Measurements from ENCODE around the gene DGKD.

Gene DGKD

GRCh38 chr2:233470011-233470687 lies 115.9 kb downstream of the DGKD start:
- no peak overlapping the region for H3K4me2 ChIP-seq (ENCODE audit: low read length)
- H3K56ac ChIP-seq (ENCODE audit: low read length), result no peak overlapping the region
- no peaks in the 10 kb centered on the region for H3K36me3 ChIP-seq (ENCODE audit: control insufficient read depth, insufficient read depth, low read length)
- no peaks in the 10 kb centered on the region for H3K79me2 ChIP-seq (ENCODE audit: control insufficient read depth, insufficient read depth, low read length)
- WGBS (ENCODE audit: extremely low coverage, insufficient coverage, low lambda C conversion rate), result no CpG with 5 or more reads among the region's 20 CpGs
- no peak overlapping the region for H4K5ac ChIP-seq (ENCODE audit: low read length)
- no peak overlapping the region for H4K8ac ChIP-seq (ENCODE audit: low read depth, low read length)
- DNase-seq, result no peak
- H2AK5ac ChIP-seq (ENCODE audit: low read length), result no peak overlapping the region
- H3K9ac ChIP-seq (ENCODE audit: low read length), result no peak overlapping the region
- H3K4me1 ChIP-seq (ENCODE audit: control insufficient read depth, low read depth, low read length), result no peaks in the 10 kb centered on the region
- H3K27ac ChIP-seq (ENCODE audit: low read depth, low read length), result no peak overlapping the region
- no peaks in the 10 kb centered on the region for H3K27me3 ChIP-seq (ENCODE audit: insufficient read depth, low read length, poor library complexity)
- H3K23ac ChIP-seq (ENCODE audit: low read length), result no peak overlapping the region
- H3K4me3 ChIP-seq (ENCODE audit: low read length), result no peak overlapping the region
- no peak overlapping the region for H3K4ac ChIP-seq (ENCODE audit: low read depth, low read length)
- H2BK120ac ChIP-seq (ENCODE audit: low read depth, low read length), result no peak overlapping the region
- no peaks in the 10 kb centered on the region for H3K79me1 ChIP-seq (ENCODE audit: low read length)
- H3K18ac ChIP-seq (ENCODE audit: low read length), result no peak overlapping the region
- H2BK5ac ChIP-seq (ENCODE audit: low read length), result no peak overlapping the region
- H2BK15ac ChIP-seq (replicated peaks; ENCODE audit: low read depth), result no peak overlapping the region

- Histone ChIP-seq H3K79me1 (ENCODE audit: low read length) (no peaks in the 10 kb centered on the region), H3K27ac (ENCODE audit: low read depth, low read length) (no peak overlapping the region), H3K36me3 (ENCODE audit: control insufficient read depth, insufficient read depth, low read length) (no peaks in the 10 kb centered on the region), H3K27me3 (ENCODE audit: insufficient read depth, low read length, poor library complexity) (no peaks in the 10 kb centered on the region), H4K5ac (ENCODE audit: low read length) (no peak overlapping the region), H2BK120ac (ENCODE audit: low read depth, low read length) (no peak overlapping the region), H2BK5ac (ENCODE audit: low read length) (no peak overlapping the region), H2AK5ac (ENCODE audit: low read length) (no peak overlapping the region), H3K4me2 (ENCODE audit: low read length) (no peak overlapping the region), H3K23ac (ENCODE audit: low read length) (no peak overlapping the region), H3K4me1 (ENCODE audit: control insufficient read depth, low read depth, low read length) (no peaks in the 10 kb centered on the region), H3K56ac (ENCODE audit: low read length) (no peak overlapping the region), H3K18ac (ENCODE audit: low read length) (no peak overlapping the region), H3K79me2 (ENCODE audit: control insufficient read depth, insufficient read depth, low read length) (no peaks in the 10 kb centered on the region), H2BK15ac (replicated peaks; ENCODE audit: low read depth) (no peak overlapping the region), H4K8ac (ENCODE audit: low read depth, low read length) (no peak overlapping the region), H3K9ac (ENCODE audit: low read length) (no peak overlapping the region), H3K4me3 (ENCODE audit: low read length) (no peak overlapping the region), H3K4ac (ENCODE audit: low read depth, low read length) (no peak overlapping the region)
- DNase-seq, result no peak
- no CpG with 5 or more reads among the region's 14 CpGs for WGBS (ENCODE audit: extremely low coverage, insufficient coverage, low lambda C conversion rate)
Measured at GRCh38 chr2:233470839-233471238, 116.5 kb downstream of the DGKD start.

- no peak overlapping the region for H3K18ac ChIP-seq (ENCODE audit: low read length)
- H3K56ac ChIP-seq (ENCODE audit: low read length), result no peak overlapping the region
- no peak overlapping the region for H4K8ac ChIP-seq (ENCODE audit: low read depth, low read length)
- no peak overlapping the region for H3K4ac ChIP-seq (ENCODE audit: low read depth, low read length)
- H2AK5ac ChIP-seq (ENCODE audit: low read length), result no peak overlapping the region
- WGBS (ENCODE audit: extremely low coverage, insufficient coverage, low lambda C conversion rate), result no CpG with 5 or more reads among the region's 12 CpGs
- no peak overlapping the region for H4K5ac ChIP-seq (ENCODE audit: low read length)
- no peak overlapping the region for H3K9ac ChIP-seq (ENCODE audit: low read length)
- H3K36me3 ChIP-seq (ENCODE audit: control insufficient read depth, insufficient read depth, low read length), result no peaks in the 10 kb centered on the region
- DNase-seq, result no peak
- H3K27me3 ChIP-seq (ENCODE audit: insufficient read depth, low read length, poor library complexity), result no peaks in the 10 kb centered on the region
- no peaks in the 10 kb centered on the region for H3K79me2 ChIP-seq (ENCODE audit: control insufficient read depth, insufficient read depth, low read length)
- H3K27ac ChIP-seq (ENCODE audit: low read depth, low read length), result no peak overlapping the region
- H3K23ac ChIP-seq (ENCODE audit: low read length), result no peak overlapping the region
- no peak overlapping the region for H2BK5ac ChIP-seq (ENCODE audit: low read length)
- H2BK120ac ChIP-seq (ENCODE audit: low read depth, low read length), result no peak overlapping the region
- H3K79me1 ChIP-seq (ENCODE audit: low read length), result no peaks in the 10 kb centered on the region
- H2BK15ac ChIP-seq (replicated peaks; ENCODE audit: low read depth), result no peak overlapping the region
- H3K4me3 ChIP-seq (ENCODE audit: low read length), result no peak overlapping the region
- H3K4me2 ChIP-seq (ENCODE audit: low read length), result no peak overlapping the region
- no peaks in the 10 kb centered on the region for H3K4me1 ChIP-seq (ENCODE audit: control insufficient read depth, low read depth, low read length)
Measured at GRCh38 chr2:233471291-233472035, 117.2 kb downstream of the DGKD start.

GRCh38 chr2:233473386-233473791 lies 119.1 kb downstream of the DGKD start:
- no peaks in the 10 kb centered on the region for H3K36me3 ChIP-seq (ENCODE audit: control insufficient read depth, insufficient read depth, low read length)
- no peak overlapping the region for H3K23ac ChIP-seq (ENCODE audit: low read length)
- no peak overlapping the region for H3K4me2 ChIP-seq (ENCODE audit: low read length)
- H3K4ac ChIP-seq (ENCODE audit: low read depth, low read length), result no peak overlapping the region
- no peaks in the 10 kb centered on the region for H3K79me2 ChIP-seq (ENCODE audit: control insufficient read depth, insufficient read depth, low read length)
- H3K56ac ChIP-seq (ENCODE audit: low read length), result no peak overlapping the region
- no peak overlapping the region for H4K8ac ChIP-seq (ENCODE audit: low read depth, low read length)
- no peak overlapping the region for H3K27ac ChIP-seq (ENCODE audit: low read depth, low read length)
- H2AK5ac ChIP-seq (ENCODE audit: low read length), result no peak overlapping the region
- H2BK120ac ChIP-seq (ENCODE audit: low read depth, low read length), result no peak overlapping the region
- DNase-seq, result no peak
- WGBS (ENCODE audit: extremely low coverage, insufficient coverage, low lambda C conversion rate), result no CpG with 5 or more reads among the region's 19 CpGs
- no peak overlapping the region for H2BK15ac ChIP-seq (replicated peaks; ENCODE audit: low read depth)
- H3K9ac ChIP-seq (ENCODE audit: low read length), result no peak overlapping the region
- no peaks in the 10 kb centered on the region for H3K27me3 ChIP-seq (ENCODE audit: insufficient read depth, low read length, poor library complexity)
- H2BK5ac ChIP-seq (ENCODE audit: low read length), result no peak overlapping the region
- no peak overlapping the region for H4K5ac ChIP-seq (ENCODE audit: low read length)
- H3K4me1 ChIP-seq (ENCODE audit: control insufficient read depth, low read depth, low read length), result no peaks in the 10 kb centered on the region
- H3K79me1 ChIP-seq (ENCODE audit: low read length), result no peaks in the 10 kb centered on the region
- no peak overlapping the region for H3K18ac ChIP-seq (ENCODE audit: low read length)
- no peak overlapping the region for H3K4me3 ChIP-seq (ENCODE audit: low read length)

- no peak overlapping the region for H3K4me2 ChIP-seq (ENCODE audit: low read length)
- H4K8ac ChIP-seq (ENCODE audit: low read depth, low read length), result no peak overlapping the region
- H2AK5ac ChIP-seq (ENCODE audit: low read length), result no peak overlapping the region
- no peak overlapping the region for H2BK15ac ChIP-seq (replicated peaks; ENCODE audit: low read depth)
- H3K36me3 ChIP-seq (ENCODE audit: control insufficient read depth, insufficient read depth, low read length), result no peaks in the 10 kb centered on the region
- no peak overlapping the region for H2BK5ac ChIP-seq (ENCODE audit: low read length)
- no peak overlapping the region for H3K4me3 ChIP-seq (ENCODE audit: low read length)
- H3K23ac ChIP-seq (ENCODE audit: low read length), result no peak overlapping the region
- H3K27ac ChIP-seq (ENCODE audit: low read depth, low read length), result no peak overlapping the region
- no peaks in the 10 kb centered on the region for H3K79me2 ChIP-seq (ENCODE audit: control insufficient read depth, insufficient read depth, low read length)
- no peaks in the 10 kb centered on the region for H3K4me1 ChIP-seq (ENCODE audit: control insufficient read depth, low read depth, low read length)
- H3K9ac ChIP-seq (ENCODE audit: low read length), result no peak overlapping the region
- no peaks in the 10 kb centered on the region for H3K79me1 ChIP-seq (ENCODE audit: low read length)
- no peak overlapping the region for H2BK120ac ChIP-seq (ENCODE audit: low read depth, low read length)
- DNase-seq, result no peak
- no peak overlapping the region for H3K18ac ChIP-seq (ENCODE audit: low read length)
- no peak overlapping the region for H3K4ac ChIP-seq (ENCODE audit: low read depth, low read length)
- WGBS (ENCODE audit: extremely low coverage, insufficient coverage, low lambda C conversion rate), result no CpG with 5 or more reads among the region's 10 CpGs
- H3K56ac ChIP-seq (ENCODE audit: low read length), result no peak overlapping the region
- no peak overlapping the region for H4K5ac ChIP-seq (ENCODE audit: low read length)
- H3K27me3 ChIP-seq (ENCODE audit: insufficient read depth, low read length, poor library complexity), result no peaks in the 10 kb centered on the region
Measured at GRCh38 chr2:233473878-233474277, 119.6 kb downstream of the DGKD start.

Measured in mesendoderm (in vitro differentiated cells).